Activated naive CD8-positive, alpha-beta T cell treated with anti-CD3 and anti-CD28 coated beads for 36 hours (primary cell): ENCODE results near the gene ILF3. TPM values are rescaled to one million over a fixed set of nuclear protein-coding genes. Genes with fewer than 3 reads are reported as not detected.
A peak's percentile ranks its signal among the peaks of the same experiment; 100 is the strongest.
"Not testable (repeated sequence)": the region's sequence is repeated elsewhere in the genome, so short reads cannot be mapped to it uniquely, and the experiment has no call there.

ENCODE experiments used
- DNase-seq: peaks from one replicate; pipeline ENCODE4 v3.0.0; 2021
- H3K27ac Mint-ChIP-seq: one replicate; pipeline ENCODE4 v1.8.0; 2022; ENCODE audit warnings: mild to moderate bottlenecking, moderate library complexity, mixed read lengths
- H3K27me3 Mint-ChIP-seq: one replicate; pipeline ENCODE4 v1.8.0; 2022; ENCODE audit warnings: mild to moderate bottlenecking, mixed read lengths
- H3K36me3 Mint-ChIP-seq: one replicate; pipeline ENCODE4 v1.8.0; 2021; ENCODE audit warnings: mild to moderate bottlenecking, mixed read lengths
- H3K4me1 Mint-ChIP-seq: one replicate; pipeline ENCODE4 v1.8.0; 2021; ENCODE audit warnings: mixed read lengths
- H3K4me3 Mint-ChIP-seq: one replicate; pipeline ENCODE4 v1.8.0; 2022; ENCODE audit warnings: mild to moderate bottlenecking, moderate library complexity, mixed read lengths
- H3K9me3 Mint-ChIP-seq: one replicate; pipeline ENCODE4 v1.8.0; 2022; ENCODE audit warnings: mixed read lengths
- total RNA-seq, 2 experiments: library from RNA; stranded (reverse); gene quantifications; one replicate each; pipeline ENCODE4 v1.2.3, GENCODE V29; 2021

The ILF3 gene
- total RNA-seq, 2 experiments from 2014 or later: 500 to 527 TPM

- Mint-ChIP-seq H3K27ac (peak overlapping the region; percentile 96), H3K4me1 (peaks cover 49% of the 10 kb centered on the region), H3K36me3 (peaks cover 51% of the 10 kb centered on the region), H3K4me3 (peak overlapping the region; percentile 98), H3K9me3 (no peaks in the 10 kb centered on the region), H3K27me3 (peaks cover 7% of the 10 kb centered on the region)
- DNase-seq: peak; percentile 73
These were observed 687 bp downstream of the ILF3 start for GRCh38 chr19:10654610-10655456.

- Mint-ChIP-seq H3K36me3 (peaks cover 56% of the 10 kb centered on the region), H3K27me3 (peaks cover 7% of the 10 kb centered on the region), H3K27ac (peak overlapping the region; percentile 96), H3K9me3 (no peaks in the 10 kb centered on the region), H3K4me3 (peak overlapping the region; percentile 98), H3K4me1 (peaks cover 54% of the 10 kb centered on the region)
- no peak for DNase-seq
These were observed 1.5 kb downstream of the ILF3 start for GRCh38 chr19:10655457-10656312.

GRCh38 chr19:10660346-10660745, 6.2 kb downstream of the ILF3 start:
- peaks cover 47% of the 10 kb centered on the region for H3K36me3 Mint-ChIP-seq
- H3K27me3 Mint-ChIP-seq: no peaks in the 10 kb centered on the region
- H3K4me1 Mint-ChIP-seq: peaks cover 67% of the 10 kb centered on the region
- H3K9me3 Mint-ChIP-seq: no peaks in the 10 kb centered on the region
- no peak overlapping the region for H3K4me3 Mint-ChIP-seq
- DNase-seq: no peak
- H3K27ac Mint-ChIP-seq: peak overlapping the region; percentile 25

GRCh38 chr19:10661946-10662345, 7.8 kb downstream of the ILF3 start:
- Mint-ChIP-seq H3K9me3 (no peaks in the 10 kb centered on the region), H3K36me3 (peaks cover 38% of the 10 kb centered on the region), H3K4me3 (no peak overlapping the region), H3K27ac (peak overlapping the region; percentile 79), H3K4me1 (peaks cover 63% of the 10 kb centered on the region), H3K27me3 (no peaks in the 10 kb centered on the region)
- DNase-seq: no peak

- peak; percentile 34 for DNase-seq
- Mint-ChIP-seq H3K4me1 (peaks cover 60% of the 10 kb centered on the region), H3K4me3 (peak overlapping the region; percentile 50), H3K36me3 (peaks cover 35% of the 10 kb centered on the region), H3K9me3 (no peaks in the 10 kb centered on the region), H3K27me3 (no peaks in the 10 kb centered on the region), H3K27ac (peak overlapping the region; percentile 79)
These were observed 8.5 kb downstream of the ILF3 start for GRCh38 chr19:10662384-10663251.

- not testable (repeated sequence) for H3K9me3 Mint-ChIP-seq, H3K4me3 Mint-ChIP-seq, H3K27me3 Mint-ChIP-seq, DNase-seq
- Mint-ChIP-seq H3K4me1 (peaks cover 63% of the 10 kb centered on the region), H3K36me3 (peaks cover 35% of the 10 kb centered on the region), H3K27ac (peak overlapping the region; percentile 79)
These were observed 9.1 kb downstream of the ILF3 start for GRCh38 chr19:10663252-10663563.

- no peak overlapping the region for H3K4me3 Mint-ChIP-seq
- no peak for DNase-seq
- no peaks in the 10 kb centered on the region for H3K27me3 Mint-ChIP-seq
- no peaks in the 10 kb centered on the region for H3K9me3 Mint-ChIP-seq
- peaks cover 33% of the 10 kb centered on the region for H3K36me3 Mint-ChIP-seq
- H3K27ac Mint-ChIP-seq: no peak overlapping the region
- peaks cover 43% of the 10 kb centered on the region for H3K4me1 Mint-ChIP-seq
These were observed 13.7 kb downstream of the ILF3 start for GRCh38 chr19:10667867-10668266.

GRCh38 chr19:10669246-10669645, 15.1 kb downstream of the ILF3 start:
- DNase-seq: no peak
- Mint-ChIP-seq H3K4me1 (peaks cover 35% of the 10 kb centered on the region), H3K9me3 (no peaks in the 10 kb centered on the region), H3K36me3 (peaks cover 35% of the 10 kb centered on the region), H3K27ac (no peak overlapping the region), H3K27me3 (no peaks in the 10 kb centered on the region), H3K4me3 (no peak overlapping the region)

GRCh38 chr19:10670182-10670581, 16.0 kb downstream of the ILF3 start:
- Mint-ChIP-seq H3K4me3 (no peak overlapping the region), H3K9me3 (no peaks in the 10 kb centered on the region), H3K36me3 (peaks cover 37% of the 10 kb centered on the region), H3K4me1 (peaks cover 33% of the 10 kb centered on the region), H3K27me3 (no peaks in the 10 kb centered on the region), H3K27ac (peak overlapping the region; percentile 68)
- DNase-seq: no peak

- H3K9me3 Mint-ChIP-seq: no peaks in the 10 kb centered on the region
- no peaks in the 10 kb centered on the region for H3K27me3 Mint-ChIP-seq
- peaks cover 31% of the 10 kb centered on the region for H3K4me1 Mint-ChIP-seq
- H3K36me3 Mint-ChIP-seq: peaks cover 42% of the 10 kb centered on the region
- DNase-seq: no peak
- no peak overlapping the region for H3K4me3 Mint-ChIP-seq
- H3K27ac Mint-ChIP-seq: peak overlapping the region; percentile 26
These were observed 17.0 kb downstream of the ILF3 start for GRCh38 chr19:10670876-10671804.

- H3K4me3 Mint-ChIP-seq: not testable (repeated sequence)
These were observed 17.8 kb downstream of the ILF3 start for GRCh38 chr19:10671922-10672321.

GRCh38 chr19:10675214-10675613, 21.1 kb downstream of the ILF3 start:
- DNase-seq, H3K27ac Mint-ChIP-seq, H3K4me1 Mint-ChIP-seq, H3K4me3 Mint-ChIP-seq, H3K9me3 Mint-ChIP-seq, H3K27me3 Mint-ChIP-seq: not testable (repeated sequence)
- H3K36me3 Mint-ChIP-seq: peaks cover 32% of the 10 kb centered on the region

More at GRCh38 chr19:10671922-10672321, 17.8 kb downstream of the ILF3 start:
- Mint-ChIP-seq H3K4me1 (peaks cover 23% of the 10 kb centered on the region), H3K36me3 (peaks cover 37% of the 10 kb centered on the region)
- H3K9me3 Mint-ChIP-seq, DNase-seq, H3K27me3 Mint-ChIP-seq, H3K27ac Mint-ChIP-seq: not testable (repeated sequence)

- H3K27ac Mint-ChIP-seq: no peak overlapping the region
- no peak for DNase-seq
- H3K9me3 Mint-ChIP-seq: no peaks in the 10 kb centered on the region
- no peaks in the 10 kb centered on the region for H3K27me3 Mint-ChIP-seq
- H3K4me3 Mint-ChIP-seq: no peak overlapping the region
- H3K4me1 Mint-ChIP-seq: no peaks in the 10 kb centered on the region
- peaks cover 29% of the 10 kb centered on the region for H3K36me3 Mint-ChIP-seq
These were observed 23.6 kb downstream of the ILF3 start for GRCh38 chr19:10677751-10678150.

GRCh38 chr19:10678813-10679212, 24.7 kb downstream of the ILF3 start:
- Mint-ChIP-seq H3K27me3 (no peaks in the 10 kb centered on the region), H3K27ac (no peak overlapping the region), H3K9me3 (no peaks in the 10 kb centered on the region), H3K36me3 (peaks cover 19% of the 10 kb centered on the region), H3K4me1 (no peaks in the 10 kb centered on the region), H3K4me3 (no peak overlapping the region)
- DNase-seq: no peak
